HepG2 (cell line): Measurements from ENCODE around the gene MAJIN.

Experiments
- MAFK ChIP-seq, 2 experiments: IDR thresholded peaks in 1 of 2; conservative IDR thresholded peaks in 1 of 2; 2 replicates each; pipeline ENCODE4 v1.6.1; 2011; ENCODE audit warnings: improper control_type of control experiment in 2 of 2, low read length in 2 of 2
- NFRKB ChIP-seq: fragments of 450-650 bp; IDR thresholded peaks from 2 replicates; pipeline ENCODE4 v1.6.1; 2017
- RXRA ChIP-seq: sonication (generic); formaldehyde crosslinking; IDR thresholded peaks from 2 replicates; pipeline ENCODE4 v1.5.1; 2020; ENCODE audit warnings: missing genetic modification reagents
- ZSCAN30 ChIP-seq: sonication (generic); formaldehyde crosslinking; IDR thresholded peaks from 2 replicates; pipeline ENCODE4 v1.5.0; 2020; ENCODE audit warnings: mild to moderate bottlenecking, missing genetic modification reagents

DNA sequence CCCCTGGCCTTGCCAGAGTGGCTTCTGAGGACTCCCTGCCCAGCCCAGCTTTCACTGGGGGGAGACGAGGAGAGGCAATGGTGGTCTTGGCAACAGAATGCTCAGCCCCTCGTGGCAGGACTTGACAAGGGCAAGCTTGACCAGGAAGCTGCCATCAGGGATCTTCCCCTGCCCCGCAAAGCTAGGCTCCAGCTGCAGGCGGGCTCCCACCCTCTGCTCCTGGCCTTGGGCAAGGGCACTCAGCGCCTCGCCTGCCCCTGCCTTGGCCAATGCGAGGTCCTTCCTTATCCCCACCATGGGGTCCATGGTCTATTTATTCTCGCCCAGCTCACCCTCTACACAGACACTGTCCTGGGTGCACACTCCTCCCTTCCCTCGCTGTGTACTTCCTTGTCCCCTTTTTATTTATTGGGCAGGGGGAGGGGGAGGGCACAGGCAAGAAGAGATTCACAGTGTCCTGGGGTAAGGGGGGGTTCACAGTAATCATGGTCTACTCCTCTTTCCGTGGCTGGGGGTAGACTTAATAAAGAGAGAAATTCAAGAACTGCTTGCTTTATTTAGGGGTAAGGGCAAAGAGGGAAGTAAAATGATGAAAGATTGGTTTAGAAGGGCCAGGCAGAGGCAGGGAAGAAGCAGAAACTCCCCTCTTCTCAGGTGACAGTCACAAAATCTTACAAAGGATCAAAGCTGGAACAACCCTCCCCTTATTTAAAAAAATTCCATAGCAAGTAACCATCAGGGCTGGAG lies 37.8 kb downstream of the MAJIN start:
- TF ChIP-seq NFRKB (no peak), MAFK (conservative IDR thresholded peaks at IDR 0.05 in 1 of 2, IDR thresholded peaks at IDR 0.05 in 1 of 2; ENCODE audit: low read length in 2 of 2) (no peak), ZSCAN30 (no peak), RXRA (no peak)
